HEK293 (cell line): ENCODE measurements around the gene TLE5.

Source experiments
- EGR2 ChIP-seq: fragments of 450-650 bp; formaldehyde crosslinking; IDR thresholded peaks from 2 replicates; pipeline ENCODE4 v1.5.1; 2016; ENCODE audit warnings: low read depth, missing biosample characterization, missing genetic modification characterization
- GLIS1 ChIP-seq: fragments of 450-650 bp; formaldehyde crosslinking; IDR thresholded peaks from 2 replicates; pipeline ENCODE4 v1.5.1; 2016; ENCODE audit warnings: missing biosample characterization, missing genetic modification characterization
- HOXD13 ChIP-seq: sonication (generic); formaldehyde crosslinking; IDR thresholded peaks from 2 replicates; pipeline ENCODE4 v1.8.0; 2022; ENCODE audit warnings: missing genetic modification reagents, borderline replicate concordance
- IKZF3 ChIP-seq: fragments of 450-650 bp; IDR thresholded peaks from 2 replicates; pipeline ENCODE4 v1.5.0; 2018; ENCODE audit warnings: missing biosample characterization, mild to moderate bottlenecking, missing genetic modification characterization, moderate library complexity
- KLF9 ChIP-seq: fragments of 450-650 bp; formaldehyde crosslinking; IDR thresholded peaks from 2 replicates; pipeline ENCODE4 v1.5.1; 2016; ENCODE audit warnings: missing biosample characterization, missing genetic modification characterization, low read depth
- MZF1 ChIP-seq: fragments of 450-650 bp; formaldehyde crosslinking; IDR thresholded peaks from 2 replicates; pipeline ENCODE4 v1.5.1; 2017; ENCODE audit warnings: missing biosample characterization, missing genetic modification characterization, borderline replicate concordance
- SP3 ChIP-seq: fragments of 450-650 bp; formaldehyde crosslinking; IDR thresholded peaks from 2 replicates; pipeline ENCODE4 v1.5.1; 2016; ENCODE audit warnings: missing biosample characterization, missing genetic modification characterization
- YY1 ChIP-seq: fragments of 450-650 bp; formaldehyde crosslinking; IDR thresholded peaks from 2 replicates; pipeline ENCODE4 v1.5.1; 2018; ENCODE audit warnings: missing biosample characterization, missing genetic modification characterization
- ZBTB20 ChIP-seq: fragments of 450-650 bp; formaldehyde crosslinking; IDR thresholded peaks from 2 replicates; pipeline ENCODE4 v1.5.1; 2016; ENCODE audit warnings: missing biosample characterization, missing genetic modification characterization
- ZBTB8A ChIP-seq: fragments of 450-650 bp; formaldehyde crosslinking; IDR thresholded peaks from 2 replicates; pipeline ENCODE4 v1.5.1; 2016; ENCODE audit warnings: missing biosample characterization, missing genetic modification characterization
- ZIC2 ChIP-seq: fragments of 450-650 bp; formaldehyde crosslinking; IDR thresholded peaks from 2 replicates; pipeline ENCODE4 v1.5.1; 2016; ENCODE audit warnings: missing biosample characterization, missing genetic modification characterization
- ZNF10 ChIP-seq: fragments of 450-650 bp; formaldehyde crosslinking; IDR thresholded peaks from 2 replicates; pipeline ENCODE4 v1.5.1; 2017; ENCODE audit warnings: missing biosample characterization, missing genetic modification characterization
- ZNF133 ChIP-seq: fragments of 450-650 bp; formaldehyde crosslinking; IDR thresholded peaks from 2 replicates; pipeline ENCODE4 v1.5.1; 2016; ENCODE audit warnings: missing biosample characterization, missing genetic modification characterization
- ZNF175 ChIP-seq: fragments of 450-650 bp; formaldehyde crosslinking; IDR thresholded peaks from 2 replicates; pipeline ENCODE4 v1.5.1; 2016; ENCODE audit warnings: missing biosample characterization, missing genetic modification characterization
- ZNF391 ChIP-seq: fragments of 450-650 bp; formaldehyde crosslinking; IDR thresholded peaks from 2 replicates; pipeline ENCODE4 v1.5.1; 2016; ENCODE audit warnings: low read depth, missing biosample characterization, missing genetic modification characterization, borderline replicate concordance
- ZNF561 ChIP-seq: fragments of 450-650 bp; IDR thresholded peaks from 2 replicates; pipeline ENCODE4 v1.5.1; 2018; ENCODE audit warnings: missing biosample characterization, missing genetic modification characterization, borderline replicate concordance
- ZNF571 ChIP-seq: fragments of 450-650 bp; formaldehyde crosslinking; IDR thresholded peaks from 2 replicates; pipeline ENCODE4 v1.5.0; 2017; ENCODE audit warnings: missing biosample characterization, missing genetic modification characterization
- ZNF596 ChIP-seq: fragments of 450-650 bp; IDR thresholded peaks from 2 replicates; pipeline ENCODE4 v1.5.0; 2018; ENCODE audit warnings: missing biosample characterization, mild to moderate bottlenecking, missing genetic modification characterization, moderate library complexity
- ZNF600 ChIP-seq: fragments of 450-650 bp; formaldehyde crosslinking; IDR thresholded peaks from 2 replicates; pipeline ENCODE4 v1.5.1; 2016; ENCODE audit warnings: missing biosample characterization, missing genetic modification characterization
- ZNF629 ChIP-seq: fragments of 450-650 bp; formaldehyde crosslinking; IDR thresholded peaks from 2 replicates; pipeline ENCODE4 v1.5.1; 2017; ENCODE audit warnings: missing biosample characterization, missing genetic modification characterization
- ZNF701 ChIP-seq: fragments of 450-650 bp; formaldehyde crosslinking; IDR thresholded peaks from 2 replicates; pipeline ENCODE4 v1.5.1; 2016; ENCODE audit warnings: missing biosample characterization, missing genetic modification characterization
- TF ChIP-seq, protein P1 (sequence below): fragments of 450-650 bp; formaldehyde crosslinking; IDR thresholded peaks from 2 replicates; pipeline ENCODE4 v1.5.1; 2016; ENCODE audit warnings: missing biosample characterization, missing genetic modification characterization
- TF ChIP-seq, protein P2 (sequence below): fragments of 450-650 bp; formaldehyde crosslinking; IDR thresholded peaks from 2 replicates; pipeline ENCODE4 v1.5.1; 2016; ENCODE audit warnings: missing biosample characterization, missing genetic modification characterization
- TF ChIP-seq, protein P3 (sequence below): fragments of 450-650 bp; formaldehyde crosslinking; IDR thresholded peaks from 2 replicates; pipeline ENCODE4 v1.5.1; 2016; ENCODE audit warnings: missing biosample characterization, missing genetic modification characterization
- TF ChIP-seq, protein P4 (sequence below): fragments of 450-650 bp; formaldehyde crosslinking; IDR thresholded peaks from 2 replicates; pipeline ENCODE4 v1.5.1; 2017; ENCODE audit warnings: missing biosample characterization, missing genetic modification characterization
- TF ChIP-seq, protein P5 (sequence below): fragments of 450-650 bp; formaldehyde crosslinking; IDR thresholded peaks from 2 replicates; pipeline ENCODE4 v1.5.1; 2016; ENCODE audit warnings: missing biosample characterization, missing genetic modification characterization, borderline replicate concordance
- TF ChIP-seq, protein P6 (sequence below): fragments of 450-650 bp; IDR thresholded peaks from 2 replicates; pipeline ENCODE4 v1.5.1; 2018; ENCODE audit warnings: missing biosample characterization, missing genetic modification characterization

The TLE5 gene

DNA sequence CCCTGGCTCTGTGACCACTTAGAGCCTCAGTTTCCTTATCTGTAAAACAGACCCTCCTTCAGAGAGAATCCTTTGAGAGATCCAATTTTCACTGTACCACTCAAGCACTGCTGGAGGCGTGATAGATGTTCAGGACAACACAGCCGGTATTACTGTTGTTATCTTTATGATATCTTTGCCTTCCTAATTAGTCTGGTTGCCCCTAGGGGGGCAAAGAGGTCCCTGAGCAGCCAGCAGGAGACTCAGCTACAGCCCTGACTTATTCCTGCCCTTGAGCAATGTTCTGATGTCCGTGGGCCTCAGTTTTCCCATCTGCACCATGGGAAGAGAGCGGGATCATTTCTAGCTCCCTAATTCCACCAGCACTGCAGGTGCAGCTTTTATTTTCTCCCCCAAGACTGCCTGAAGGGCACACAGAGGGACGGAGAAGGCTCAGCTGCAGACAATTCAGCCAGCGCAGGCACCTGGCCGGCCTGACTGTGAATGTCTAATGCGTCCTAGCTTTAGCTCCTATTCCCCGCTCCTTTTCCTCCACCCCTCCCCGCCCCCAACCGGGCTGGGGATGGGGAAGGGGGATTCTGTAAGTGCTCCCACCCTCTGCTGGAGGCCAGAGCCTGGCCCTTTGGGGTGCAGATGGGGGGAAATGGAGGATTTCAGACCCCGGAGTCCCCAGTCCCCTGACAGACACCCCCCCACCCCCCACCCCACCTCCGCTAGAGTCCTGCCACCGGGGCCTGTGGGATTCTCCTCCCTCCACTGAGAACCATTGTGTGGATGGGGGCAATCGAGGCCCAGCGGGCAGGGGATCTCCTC, 16.2 kb downstream of the TLE5 start (continued):
- TF ChIP-seq EGR2 (no peak), ZNF596 (tag by site-specific recombination) (no peak), ZBTB8A (peak; percentile 45), GLIS1 (tag by site-specific recombination) (peak; percentile 93), ZNF701 (tag by site-specific recombination) (no peak), HOXD13 (CRISPR knock-in tag) (no peak), SP3 (tag by site-specific recombination) (no peak), ZIC2 (tag by site-specific recombination) (peak; percentile 82), ZNF571 (tag by site-specific recombination) (no peak), ZNF391 (tag by site-specific recombination) (0 out of 2 replicates have a peak, but pooled peaks have one; percentile 38), ZNF561 (tag by site-specific recombination) (no peak), MZF1 (tag by site-specific recombination) (peak; percentile 83), ZNF600 (tag by site-specific recombination) (no peak), ZNF10 (tag by site-specific recombination) (no peak), YY1 (tag by site-specific recombination) (no peak), ZNF133 (tag by site-specific recombination) (no peak), KLF9 (tag by site-specific recombination) (no peak), ZNF175 (no peak), ZNF629 (tag by site-specific recombination) (no peak), IKZF3 (tag by site-specific recombination) (peak; percentile 39), ZBTB20 (tag by site-specific recombination) (peak; percentile 70)
- TF ChIP-seq, protein P1, sequence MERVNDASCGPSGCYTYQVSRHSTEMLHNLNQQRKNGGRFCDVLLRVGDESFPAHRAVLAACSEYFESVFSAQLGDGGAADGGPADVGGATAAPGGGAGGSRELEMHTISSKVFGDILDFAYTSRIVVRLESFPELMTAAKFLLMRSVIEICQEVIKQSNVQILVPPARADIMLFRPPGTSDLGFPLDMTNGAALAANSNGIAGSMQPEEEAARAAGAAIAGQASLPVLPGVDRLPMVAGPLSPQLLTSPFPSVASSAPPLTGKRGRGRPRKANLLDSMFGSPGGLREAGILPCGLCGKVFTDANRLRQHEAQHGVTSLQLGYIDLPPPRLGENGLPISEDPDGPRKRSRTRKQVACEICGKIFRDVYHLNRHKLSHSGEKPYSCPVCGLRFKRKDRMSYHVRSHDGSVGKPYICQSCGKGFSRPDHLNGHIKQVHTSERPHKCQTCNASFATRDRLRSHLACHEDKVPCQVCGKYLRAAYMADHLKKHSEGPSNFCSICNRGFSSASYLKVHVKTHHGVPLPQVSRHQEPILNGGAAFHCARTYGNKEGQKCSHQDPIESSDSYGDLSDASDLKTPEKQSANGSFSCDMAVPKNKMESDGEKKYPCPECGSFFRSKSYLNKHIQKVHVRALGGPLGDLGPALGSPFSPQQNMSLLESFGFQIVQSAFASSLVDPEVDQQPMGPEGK (tag by site-specific recombination), result peak; percentile 12
- TF ChIP-seq, protein P2, sequence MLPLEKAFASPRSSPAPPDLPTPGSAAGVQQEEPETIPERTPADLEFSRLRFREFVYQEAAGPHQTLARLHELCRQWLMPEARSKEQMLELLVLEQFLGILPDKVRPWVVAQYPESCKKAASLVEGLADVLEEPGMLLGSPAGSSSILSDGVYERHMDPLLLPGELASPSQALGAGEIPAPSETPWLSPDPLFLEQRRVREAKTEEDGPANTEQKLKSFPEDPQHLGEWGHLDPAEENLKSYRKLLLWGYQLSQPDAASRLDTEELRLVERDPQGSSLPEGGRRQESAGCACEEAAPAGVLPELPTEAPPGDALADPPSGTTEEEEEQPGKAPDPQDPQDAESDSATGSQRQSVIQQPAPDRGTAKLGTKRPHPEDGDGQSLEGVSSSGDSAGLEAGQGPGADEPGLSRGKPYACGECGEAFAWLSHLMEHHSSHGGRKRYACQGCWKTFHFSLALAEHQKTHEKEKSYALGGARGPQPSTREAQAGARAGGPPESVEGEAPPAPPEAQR, result no peak
- TF ChIP-seq, protein P3, sequence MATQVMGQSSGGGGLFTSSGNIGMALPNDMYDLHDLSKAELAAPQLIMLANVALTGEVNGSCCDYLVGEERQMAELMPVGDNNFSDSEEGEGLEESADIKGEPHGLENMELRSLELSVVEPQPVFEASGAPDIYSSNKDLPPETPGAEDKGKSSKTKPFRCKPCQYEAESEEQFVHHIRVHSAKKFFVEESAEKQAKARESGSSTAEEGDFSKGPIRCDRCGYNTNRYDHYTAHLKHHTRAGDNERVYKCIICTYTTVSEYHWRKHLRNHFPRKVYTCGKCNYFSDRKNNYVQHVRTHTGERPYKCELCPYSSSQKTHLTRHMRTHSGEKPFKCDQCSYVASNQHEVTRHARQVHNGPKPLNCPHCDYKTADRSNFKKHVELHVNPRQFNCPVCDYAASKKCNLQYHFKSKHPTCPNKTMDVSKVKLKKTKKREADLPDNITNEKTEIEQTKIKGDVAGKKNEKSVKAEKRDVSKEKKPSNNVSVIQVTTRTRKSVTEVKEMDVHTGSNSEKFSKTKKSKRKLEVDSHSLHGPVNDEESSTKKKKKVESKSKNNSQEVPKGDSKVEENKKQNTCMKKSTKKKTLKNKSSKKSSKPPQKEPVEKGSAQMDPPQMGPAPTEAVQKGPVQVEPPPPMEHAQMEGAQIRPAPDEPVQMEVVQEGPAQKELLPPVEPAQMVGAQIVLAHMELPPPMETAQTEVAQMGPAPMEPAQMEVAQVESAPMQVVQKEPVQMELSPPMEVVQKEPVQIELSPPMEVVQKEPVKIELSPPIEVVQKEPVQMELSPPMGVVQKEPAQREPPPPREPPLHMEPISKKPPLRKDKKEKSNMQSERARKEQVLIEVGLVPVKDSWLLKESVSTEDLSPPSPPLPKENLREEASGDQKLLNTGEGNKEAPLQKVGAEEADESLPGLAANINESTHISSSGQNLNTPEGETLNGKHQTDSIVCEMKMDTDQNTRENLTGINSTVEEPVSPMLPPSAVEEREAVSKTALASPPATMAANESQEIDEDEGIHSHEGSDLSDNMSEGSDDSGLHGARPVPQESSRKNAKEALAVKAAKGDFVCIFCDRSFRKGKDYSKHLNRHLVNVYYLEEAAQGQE (tag by site-specific recombination), result no peak
- TF ChIP-seq, protein P4, sequence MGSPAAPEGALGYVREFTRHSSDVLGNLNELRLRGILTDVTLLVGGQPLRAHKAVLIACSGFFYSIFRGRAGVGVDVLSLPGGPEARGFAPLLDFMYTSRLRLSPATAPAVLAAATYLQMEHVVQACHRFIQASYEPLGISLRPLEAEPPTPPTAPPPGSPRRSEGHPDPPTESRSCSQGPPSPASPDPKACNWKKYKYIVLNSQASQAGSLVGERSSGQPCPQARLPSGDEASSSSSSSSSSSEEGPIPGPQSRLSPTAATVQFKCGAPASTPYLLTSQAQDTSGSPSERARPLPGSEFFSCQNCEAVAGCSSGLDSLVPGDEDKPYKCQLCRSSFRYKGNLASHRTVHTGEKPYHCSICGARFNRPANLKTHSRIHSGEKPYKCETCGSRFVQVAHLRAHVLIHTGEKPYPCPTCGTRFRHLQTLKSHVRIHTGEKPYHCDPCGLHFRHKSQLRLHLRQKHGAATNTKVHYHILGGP (tag by site-specific recombination), result no peak
- TF ChIP-seq, protein P5, sequence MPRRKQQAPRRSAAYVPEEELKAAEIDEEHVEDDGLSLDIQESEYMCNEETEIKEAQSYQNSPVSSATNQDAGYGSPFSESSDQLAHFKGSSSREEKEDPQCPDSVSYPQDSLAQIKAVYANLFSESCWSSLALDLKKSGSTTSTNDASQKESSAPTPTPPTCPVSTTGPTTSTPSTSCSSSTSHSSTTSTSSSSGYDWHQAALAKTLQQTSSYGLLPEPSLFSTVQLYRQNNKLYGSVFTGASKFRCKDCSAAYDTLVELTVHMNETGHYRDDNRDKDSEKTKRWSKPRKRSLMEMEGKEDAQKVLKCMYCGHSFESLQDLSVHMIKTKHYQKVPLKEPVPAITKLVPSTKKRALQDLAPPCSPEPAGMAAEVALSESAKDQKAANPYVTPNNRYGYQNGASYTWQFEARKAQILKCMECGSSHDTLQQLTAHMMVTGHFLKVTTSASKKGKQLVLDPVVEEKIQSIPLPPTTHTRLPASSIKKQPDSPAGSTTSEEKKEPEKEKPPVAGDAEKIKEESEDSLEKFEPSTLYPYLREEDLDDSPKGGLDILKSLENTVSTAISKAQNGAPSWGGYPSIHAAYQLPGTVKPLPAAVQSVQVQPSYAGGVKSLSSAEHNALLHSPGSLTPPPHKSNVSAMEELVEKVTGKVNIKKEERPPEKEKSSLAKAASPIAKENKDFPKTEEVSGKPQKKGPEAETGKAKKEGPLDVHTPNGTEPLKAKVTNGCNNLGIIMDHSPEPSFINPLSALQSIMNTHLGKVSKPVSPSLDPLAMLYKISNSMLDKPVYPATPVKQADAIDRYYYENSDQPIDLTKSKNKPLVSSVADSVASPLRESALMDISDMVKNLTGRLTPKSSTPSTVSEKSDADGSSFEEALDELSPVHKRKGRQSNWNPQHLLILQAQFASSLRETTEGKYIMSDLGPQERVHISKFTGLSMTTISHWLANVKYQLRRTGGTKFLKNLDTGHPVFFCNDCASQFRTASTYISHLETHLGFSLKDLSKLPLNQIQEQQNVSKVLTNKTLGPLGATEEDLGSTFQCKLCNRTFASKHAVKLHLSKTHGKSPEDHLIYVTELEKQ (tag by site-specific recombination), result no peak
- TF ChIP-seq, protein P6, sequence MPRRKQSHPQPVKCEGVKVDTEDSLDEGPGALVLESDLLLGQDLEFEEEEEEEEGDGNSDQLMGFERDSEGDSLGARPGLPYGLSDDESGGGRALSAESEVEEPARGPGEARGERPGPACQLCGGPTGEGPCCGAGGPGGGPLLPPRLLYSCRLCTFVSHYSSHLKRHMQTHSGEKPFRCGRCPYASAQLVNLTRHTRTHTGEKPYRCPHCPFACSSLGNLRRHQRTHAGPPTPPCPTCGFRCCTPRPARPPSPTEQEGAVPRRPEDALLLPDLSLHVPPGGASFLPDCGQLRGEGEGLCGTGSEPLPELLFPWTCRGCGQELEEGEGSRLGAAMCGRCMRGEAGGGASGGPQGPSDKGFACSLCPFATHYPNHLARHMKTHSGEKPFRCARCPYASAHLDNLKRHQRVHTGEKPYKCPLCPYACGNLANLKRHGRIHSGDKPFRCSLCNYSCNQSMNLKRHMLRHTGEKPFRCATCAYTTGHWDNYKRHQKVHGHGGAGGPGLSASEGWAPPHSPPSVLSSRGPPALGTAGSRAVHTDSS, result no peak
